KOPT-K1 (cell line): ENCODE measurements around the gene TTC32.

Source experiments
- H3K27ac ChIP-seq: fragments of 200-600 bp; sonication (generic); 2 replicates; pipeline ENCODE4 v1.5.1; 2016; ENCODE audit warnings: antibody characterized with exemption, mild to moderate bottlenecking, low read depth, low read length; ENCODE audit not compliant: poor library complexity, severe bottlenecking
- H3K36me3 ChIP-seq: fragments of 200-600 bp; sonication (generic); 2 replicates; pipeline ENCODE4 v1.5.1; 2017; ENCODE audit warnings: antibody characterized with exemption, mild to moderate bottlenecking, low read length, moderate library complexity; ENCODE audit not compliant: insufficient read depth
- H3K9me3 ChIP-seq: fragments of 200-600 bp; sonication (generic); 2 replicates; pipeline ENCODE4 v1.5.1; 2017; ENCODE audit warnings: antibody characterized with exemption, low read length, mild to moderate bottlenecking; ENCODE audit not compliant: insufficient read depth, poor library complexity, severe bottlenecking

The TTC32 gene

GRCh38 chr2:19855542-19856431 lies 46.0 kb downstream of the TTC32 start:
- Histone ChIP-seq H3K9me3 (no peaks in the 10 kb centered on the region), H3K27ac (no peak overlapping the region), H3K36me3 (no peaks in the 10 kb centered on the region)

- Histone ChIP-seq H3K27ac (no peak overlapping the region), H3K9me3 (no peaks in the 10 kb centered on the region), H3K36me3 (no peaks in the 10 kb centered on the region)
Observed at GRCh38 chr2:19854596-19855541, 46.9 kb downstream of the TTC32 start.

- H3K36me3 ChIP-seq = no peaks in the 10 kb centered on the region
- no peak overlapping the region for H3K27ac ChIP-seq
- H3K9me3 ChIP-seq = no peaks in the 10 kb centered on the region
Observed at GRCh38 chr2:19851116-19851695, 50.6 kb downstream of the TTC32 start.

GRCh38 chr2:19850056-19851050 lies 51.4 kb downstream of the TTC32 start:
- Histone ChIP-seq H3K27ac (no peak overlapping the region), H3K36me3 (no peaks in the 10 kb centered on the region), H3K9me3 (no peaks in the 10 kb centered on the region)

GRCh38 chr2:19848952-19849351 lies 52.8 kb downstream of the TTC32 start:
- Histone ChIP-seq H3K27ac (no peak overlapping the region), H3K36me3 (no peaks in the 10 kb centered on the region), H3K9me3 (no peaks in the 10 kb centered on the region)

- no peak overlapping the region for H3K27ac ChIP-seq
- no peaks in the 10 kb centered on the region for H3K36me3 ChIP-seq
- no peaks in the 10 kb centered on the region for H3K9me3 ChIP-seq
Observed at GRCh38 chr2:19848029-19848750, 53.6 kb downstream of the TTC32 start.

GRCh38 chr2:19847486-19847885 lies 54.3 kb downstream of the TTC32 start:
- H3K9me3 ChIP-seq = no peaks in the 10 kb centered on the region
- no peaks in the 10 kb centered on the region for H3K36me3 ChIP-seq
- no peak overlapping the region for H3K27ac ChIP-seq
